Ovary (tissue), 9 donors: ENCODE data around the gene TPK1. TPM values are rescaled to one million over a fixed set of nuclear protein-coding genes. Genes with fewer than 3 reads are reported as not detected.
"Not testable (repeated sequence)": the region's sequence is repeated elsewhere in the genome, so short reads cannot be mapped to it uniquely, and the experiment has no call there.

Source experiments
- DNase-seq, 5 donors: peaks; one replicate each; pipeline ENCODE4 v3.0.0-alpha.2; 2019 to 2020
- H3K27ac ChIP-seq, 2 donors: fragments of 200-600 bp; one replicate each; pipeline versions ENCODE4 v1.5.1 to v1.8.0; 2019 to 2022
- H3K27me3 ChIP-seq: fragments of 200-600 bp; one replicate; pipeline ENCODE4 v1.8.0; 2022
- H3K36me3 ChIP-seq: fragments of 200-600 bp; sonication (generic); one replicate; pipeline ENCODE4 v1.5.1; 2019
- H3K4me1 ChIP-seq: one replicate; pipeline ENCODE4 v1.8.1; 2013; ENCODE audit warnings: mild to moderate bottlenecking, moderate library complexity; ENCODE audit not compliant: insufficient read depth
- H3K4me3 ChIP-seq: fragments of 200-600 bp; sonication (generic); one replicate; pipeline ENCODE4 v1.5.1; 2017
- H3K9me3 ChIP-seq, 2 donors: fragments of 200-600 bp in 1 of 2; sonication (generic) in 1 of 2; one replicate each; pipeline versions ENCODE4 v1.5.1 to v1.8.1; 2013 to 2019; ENCODE audit warnings: mild to moderate bottlenecking in 1 of 2, moderate library complexity in 1 of 2
- EP300 ChIP-seq: sonication (generic); formaldehyde crosslinking; IDR thresholded peaks from one replicate; pipeline ENCODE4 v1.6.1; 2017; ENCODE audit warnings: antibody characterized with exemption
- POLR2A ChIP-seq: fragments of 450-650 bp; IDR thresholded peaks from one replicate; pipeline ENCODE4 v1.6.1; 2017; ENCODE audit warnings: antibody characterized with exemption, mild to moderate bottlenecking, moderate library complexity
- WGBS, 3 donors: extraction: QIAGEN DNeasy Blood & Tissue Kit in 1 of 3; methylation state at CpG; one replicate each; pipeline versions ENCODE4 v1.1.5 to v1.1.7; 2013 to 2017; 5-methylcytosine and 5-hydroxymethylcytosine counted together
- intact Hi-C, 4 donors: fragments of 100-400 bp; cut with DNase I; formaldehyde crosslinking; loops; one replicate each; pipeline versions ENCODE4 v1.11.0 to v1.15.1; 2022 to 2023
- polyA plus RNA-seq, 2 donors: library from polyadenylated mRNA; stranded (reverse); fragments of 200-250 nt in 1 of 2; fragments of 350-450 nt in 1 of 2; fragmentation: Illumina TruSeq in 1 of 2; extraction: RNeasy Lipid Tissue Mini Kit (QIAGEN cat#74804) in 1 of 2; gene quantifications; one replicate each; pipeline ENCODE4 v1.2.3, GENCODE V29; 2013 to 2014
- total RNA-seq, 7 donors: library from RNA; depleted of rRNA in 2 of 7; stranded (reverse); fragments of >200 nt in 2 of 7; fragmentation: NEBNext Ultra II Directional in 3 of 7; extraction: Animal tissue kit (Norgen Biotek cat#: 25700) in 3 of 7; gene quantifications; one replicate each; pipeline versions ENCODE4 v1.1.0 to v1.2.4, GENCODE V29; 2016 to 2023
- TF ChIP-seq, protein P1 (sequence below), 3 donors: fragments of 450-650 bp in 2 of 3; fragments of 200-600 bp in 1 of 3; IDR thresholded peaks; one replicate each; pipeline versions ENCODE4 v1.5.1 to v1.8.0; 2016 to 2022; ENCODE audit warnings: antibody characterized with exemption in 3 of 3, mild to moderate bottlenecking in 1 of 3
- donor health status: DM: no; HTN: no; CAD: no; lungs with moderate emphysema.
- donor health status: DM: no; HTN: no; CAD: no.
- donor health status: Bipolar disorder and iron deficiency.
- donor health status: DM: yes; HTN: yes; CAD: no.
- donor health status: DM: no; HTN: no; CAD: no.
- donor health status: DM: yes; HTN: yes; CAD: no.

TPK1 gene
- total and polyA plus RNA-seq, 9 donors = 3.2 to 13.1 (median 4.6) TPM

DNA sequence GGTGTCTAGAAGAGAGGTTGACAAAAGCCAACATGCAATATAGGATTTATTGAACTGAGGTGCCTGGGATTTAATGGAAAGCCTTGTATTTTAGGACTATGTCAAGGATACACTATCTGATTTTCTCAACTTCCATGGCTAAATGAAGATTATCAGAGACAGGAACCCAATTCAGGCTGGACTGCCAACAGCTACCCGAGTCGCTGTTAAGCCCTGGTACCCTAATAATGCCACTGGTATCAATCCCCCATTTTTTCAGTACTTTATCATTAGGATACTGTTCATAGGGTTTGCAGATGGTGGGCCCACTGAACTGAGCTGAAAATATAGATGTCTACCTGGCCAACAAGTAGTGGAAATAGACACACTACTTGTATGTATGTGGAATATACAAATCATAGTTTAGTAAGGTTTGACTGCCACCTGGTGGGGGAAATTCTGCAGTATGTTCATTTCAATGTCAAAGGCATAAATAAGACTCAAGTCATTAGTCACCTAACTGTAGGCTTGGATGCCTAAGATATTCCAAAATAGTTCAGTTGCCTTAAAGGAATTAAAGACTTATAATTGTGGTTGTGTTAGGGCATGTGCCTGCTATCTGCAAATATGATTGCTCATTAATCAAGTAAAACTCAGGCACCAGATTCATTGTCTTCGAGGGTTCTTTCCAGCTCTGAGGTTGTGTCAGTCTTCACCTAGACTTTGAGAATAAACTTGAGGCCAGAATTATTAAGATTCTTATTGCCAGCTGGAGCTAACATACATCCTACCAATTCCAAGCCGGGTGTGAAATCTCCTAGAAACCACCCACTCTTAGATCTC, 398.3 kb downstream of the TPK1 start:
- TF ChIP-seq, protein P1, sequence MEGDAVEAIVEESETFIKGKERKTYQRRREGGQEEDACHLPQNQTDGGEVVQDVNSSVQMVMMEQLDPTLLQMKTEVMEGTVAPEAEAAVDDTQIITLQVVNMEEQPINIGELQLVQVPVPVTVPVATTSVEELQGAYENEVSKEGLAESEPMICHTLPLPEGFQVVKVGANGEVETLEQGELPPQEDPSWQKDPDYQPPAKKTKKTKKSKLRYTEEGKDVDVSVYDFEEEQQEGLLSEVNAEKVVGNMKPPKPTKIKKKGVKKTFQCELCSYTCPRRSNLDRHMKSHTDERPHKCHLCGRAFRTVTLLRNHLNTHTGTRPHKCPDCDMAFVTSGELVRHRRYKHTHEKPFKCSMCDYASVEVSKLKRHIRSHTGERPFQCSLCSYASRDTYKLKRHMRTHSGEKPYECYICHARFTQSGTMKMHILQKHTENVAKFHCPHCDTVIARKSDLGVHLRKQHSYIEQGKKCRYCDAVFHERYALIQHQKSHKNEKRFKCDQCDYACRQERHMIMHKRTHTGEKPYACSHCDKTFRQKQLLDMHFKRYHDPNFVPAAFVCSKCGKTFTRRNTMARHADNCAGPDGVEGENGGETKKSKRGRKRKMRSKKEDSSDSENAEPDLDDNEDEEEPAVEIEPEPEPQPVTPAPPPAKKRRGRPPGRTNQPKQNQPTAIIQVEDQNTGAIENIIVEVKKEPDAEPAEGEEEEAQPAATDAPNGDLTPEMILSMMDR (IDR thresholded peaks at IDR 0.05) = peak in 2 of 3 donors; percentile 52 to 54
- TF ChIP-seq EP300 (no peak), POLR2A (no peak)
- H3K4me1 ChIP-seq = no peaks in the 10 kb centered on the region
- H3K36me3 ChIP-seq = no peaks in the 10 kb centered on the region
- peak; percentile 20 to 69 (median 37) for DNase-seq
- intact Hi-C loops = no loop called here
- no peak overlapping the region for H3K4me3 ChIP-seq
- H3K27ac ChIP-seq = no peak overlapping the region
- H3K9me3 ChIP-seq = no peaks in the 10 kb centered on the region
- 71 to 81% (median 72%) methylated on average over 4 of the region's 4 CpGs for WGBS, 3 donors
- no peaks in the 10 kb centered on the region for H3K27me3 ChIP-seq

DNA sequence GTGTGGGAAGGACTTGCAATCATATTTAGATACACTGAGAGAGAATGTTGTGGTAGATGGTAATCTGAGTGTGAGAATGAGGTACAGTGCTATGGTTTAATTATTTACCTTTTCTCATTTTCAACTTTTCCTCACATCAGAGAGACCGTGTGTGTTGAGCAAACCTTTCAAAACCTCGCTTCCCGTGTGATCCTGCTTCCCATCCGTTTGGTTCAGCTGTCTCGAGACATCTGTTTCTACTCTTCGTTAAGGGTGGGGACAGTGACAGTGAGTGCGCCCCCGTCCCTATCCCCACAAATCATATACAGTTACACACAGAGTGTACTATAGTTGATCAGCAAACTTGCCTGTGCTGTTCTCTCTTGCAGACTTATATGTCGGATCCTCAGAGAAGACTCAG, 399.4 kb downstream of the TPK1 start:
- intact Hi-C loops = no loop called here
- Histone ChIP-seq H3K36me3 (no peaks in the 10 kb centered on the region), H3K9me3 (no peaks in the 10 kb centered on the region), H3K4me3 (no peak overlapping the region), H3K4me1 (no peaks in the 10 kb centered on the region), H3K27me3 (no peaks in the 10 kb centered on the region), H3K27ac (no peak overlapping the region)
- 72 to 75% (median 75%) methylated on average over 9 of the region's 9 CpGs for WGBS, 3 donors
- TF ChIP-seq EP300 (no peak), POLR2A (no peak)
- TF ChIP-seq, protein P1 (IDR thresholded peaks at IDR 0.05) = no peak
- DNase-seq = no peak

DNA sequence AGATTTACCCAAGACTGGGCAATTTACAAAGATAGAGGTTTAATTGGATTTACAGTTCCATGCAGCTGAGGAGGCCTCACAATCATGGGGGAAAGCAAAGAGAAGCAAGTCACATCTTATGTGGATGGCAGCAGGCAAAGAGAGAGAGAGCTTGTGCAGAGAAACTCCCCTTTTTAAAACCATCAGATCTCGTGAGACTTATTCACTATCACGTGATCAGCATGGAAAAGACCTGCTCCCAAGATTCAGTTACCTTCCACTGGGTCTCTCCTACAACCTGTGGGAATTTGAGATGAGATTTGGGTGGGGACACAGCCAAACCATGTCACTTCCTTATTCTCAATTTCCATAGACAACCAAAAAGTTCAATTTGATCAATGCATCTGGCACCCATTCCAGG, 407.4 kb downstream of the TPK1 start:
- H3K27ac ChIP-seq = no peak overlapping the region
- no peaks in the 10 kb centered on the region for H3K9me3 ChIP-seq
- H3K4me1 ChIP-seq = no peaks in the 10 kb centered on the region
- no peaks in the 10 kb centered on the region for H3K36me3 ChIP-seq
- intact Hi-C loops = no loop called here
- WGBS, 3 donors = 70 to 85% (median 84%) methylated on average over 2 of the region's 2 CpGs
- no peaks in the 10 kb centered on the region for H3K27me3 ChIP-seq
- TF ChIP-seq, protein P1 (IDR thresholded peaks at IDR 0.05) = no peak
- TF ChIP-seq EP300 (no peak), POLR2A (no peak)
- no peak for DNase-seq
- no peak overlapping the region for H3K4me3 ChIP-seq

DNA sequence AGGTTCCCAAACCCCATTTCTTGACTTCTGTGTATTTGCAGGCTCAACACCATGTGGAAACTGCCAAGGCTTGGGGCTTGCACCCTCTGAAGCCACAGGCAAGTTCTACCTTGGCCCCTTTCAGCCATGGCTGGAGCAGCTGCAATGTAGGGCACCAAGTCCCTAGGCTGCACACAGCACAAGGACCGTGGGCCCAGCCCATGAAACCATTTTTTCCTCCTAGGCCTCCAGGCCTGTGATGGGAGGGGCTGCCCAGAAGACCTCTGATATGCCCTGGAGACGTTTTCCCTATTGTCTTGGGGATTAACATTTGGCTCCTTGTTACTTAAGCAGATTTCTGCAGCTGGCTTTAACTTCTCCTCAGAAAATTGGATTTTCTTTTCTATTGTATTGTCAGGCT, 408.3 kb downstream of the TPK1 start:
- H3K9me3 ChIP-seq, intact Hi-C loops, H3K27ac ChIP-seq, H3K36me3 ChIP-seq, H3K4me1 ChIP-seq, H3K4me3 ChIP-seq, DNase-seq, H3K27me3 ChIP-seq: not testable (repeated sequence)
- 45 to 51% (median 50%) methylated on average over 2 of the region's 2 CpGs for WGBS, 3 donors

DNA sequence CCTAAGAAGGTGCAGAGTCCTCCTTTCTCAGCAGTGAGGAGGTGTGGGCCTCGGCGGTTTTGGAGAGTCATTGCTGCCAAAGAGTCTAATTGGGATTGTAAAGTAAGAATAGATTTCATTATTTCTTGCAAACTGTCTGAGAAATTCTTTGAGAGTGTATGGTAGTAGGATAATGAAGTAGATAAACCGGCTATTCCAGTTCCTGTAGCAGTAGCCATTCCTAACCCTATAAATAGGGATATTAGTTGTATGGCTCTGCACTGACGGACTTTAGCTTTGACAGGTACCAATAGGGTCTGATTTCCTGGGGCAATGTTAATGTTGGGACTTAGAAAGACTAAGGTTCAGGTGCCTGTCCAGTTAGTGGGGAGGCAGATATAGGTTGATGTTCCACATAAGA, 416.9 kb downstream of the TPK1 start:
- H3K27me3 ChIP-seq, H3K4me3 ChIP-seq, DNase-seq, intact Hi-C loops, H3K36me3 ChIP-seq, H3K27ac ChIP-seq, H3K4me1 ChIP-seq, H3K9me3 ChIP-seq: not testable (repeated sequence)
- WGBS, 3 donors = 92 to 94% (median 93%) methylated on average over 4 of the region's 4 CpGs
